Epidermal melanocyte (primary cell): ENCODE measurements around the gene EVC.
"Not testable (repeated sequence)": the region's sequence is repeated elsewhere in the genome, so short reads cannot be mapped to it uniquely, and the experiment has no call there.

ENCODE experiments used
- DNase-seq: peaks from one replicate; pipeline ENCODE4 v3.0.0; 2011; ENCODE audit warnings: low spot score; ENCODE audit not compliant: insufficient read length

Gene EVC

DNA sequence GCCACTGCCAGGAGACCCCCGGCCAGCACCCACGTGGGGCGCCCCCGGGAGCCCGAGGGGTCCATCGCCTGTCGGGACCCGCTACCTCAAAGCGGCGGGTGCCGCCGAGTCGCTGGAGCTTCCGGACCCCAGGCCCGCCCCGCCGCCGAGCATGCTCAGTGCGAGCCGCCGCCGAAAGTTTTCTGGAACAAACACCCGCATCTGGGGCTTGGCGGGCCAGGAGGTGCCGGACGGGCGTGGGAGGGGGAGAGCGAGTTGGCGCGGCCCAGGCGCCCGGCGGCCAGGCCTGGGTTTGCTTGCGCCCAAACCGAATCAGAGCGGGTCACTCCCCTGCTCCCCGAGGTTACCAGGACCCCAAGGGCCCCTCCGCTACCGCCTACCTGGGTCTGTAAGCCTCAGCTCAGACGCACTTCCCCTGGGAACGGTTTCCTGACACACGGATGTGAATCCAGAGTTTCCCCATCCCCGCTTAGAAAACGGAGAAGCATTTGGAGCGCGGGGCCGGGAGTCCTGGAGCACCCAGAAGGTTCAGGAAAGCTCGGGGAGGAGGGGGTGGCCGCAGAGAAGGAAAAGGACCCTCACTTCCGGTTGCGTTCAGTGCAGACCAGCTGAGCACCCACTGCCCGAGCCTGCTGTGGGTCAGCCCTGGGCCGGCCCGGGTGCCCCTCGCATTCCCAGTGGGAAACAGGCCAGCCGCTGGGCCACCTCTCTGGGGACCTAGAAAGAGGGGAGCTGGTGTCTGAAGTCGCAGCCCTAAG, 2.4 kb upstream of the EVC start, which contains the start of gene EVC2:
Gene EVC2, minus strand, starts transcription at position 111 of the 758 bp plus-strand sequence. Its CDS starts 46 bp downstream, at position 65.
- no peak for DNase-seq

DNA sequence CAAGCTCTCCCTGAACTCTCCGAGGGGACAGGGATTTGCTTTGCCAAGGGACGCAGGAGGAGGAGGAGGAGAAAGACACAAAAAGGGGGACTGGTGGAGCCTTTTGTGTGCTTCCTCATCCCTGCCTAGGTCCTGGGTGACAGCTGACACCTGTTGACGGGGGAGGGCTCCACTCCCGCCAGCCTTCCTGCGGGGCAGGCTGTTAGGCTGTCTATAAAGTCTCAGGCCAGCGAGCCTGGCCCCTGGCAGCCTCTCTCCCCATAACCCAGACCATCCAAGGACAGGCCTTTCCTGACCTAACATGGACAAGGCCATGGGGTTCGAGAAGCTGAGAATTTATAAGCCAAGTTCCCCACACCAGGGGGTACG, 1.8 kb upstream of the EVC start:
- no peak for DNase-seq

DNA sequence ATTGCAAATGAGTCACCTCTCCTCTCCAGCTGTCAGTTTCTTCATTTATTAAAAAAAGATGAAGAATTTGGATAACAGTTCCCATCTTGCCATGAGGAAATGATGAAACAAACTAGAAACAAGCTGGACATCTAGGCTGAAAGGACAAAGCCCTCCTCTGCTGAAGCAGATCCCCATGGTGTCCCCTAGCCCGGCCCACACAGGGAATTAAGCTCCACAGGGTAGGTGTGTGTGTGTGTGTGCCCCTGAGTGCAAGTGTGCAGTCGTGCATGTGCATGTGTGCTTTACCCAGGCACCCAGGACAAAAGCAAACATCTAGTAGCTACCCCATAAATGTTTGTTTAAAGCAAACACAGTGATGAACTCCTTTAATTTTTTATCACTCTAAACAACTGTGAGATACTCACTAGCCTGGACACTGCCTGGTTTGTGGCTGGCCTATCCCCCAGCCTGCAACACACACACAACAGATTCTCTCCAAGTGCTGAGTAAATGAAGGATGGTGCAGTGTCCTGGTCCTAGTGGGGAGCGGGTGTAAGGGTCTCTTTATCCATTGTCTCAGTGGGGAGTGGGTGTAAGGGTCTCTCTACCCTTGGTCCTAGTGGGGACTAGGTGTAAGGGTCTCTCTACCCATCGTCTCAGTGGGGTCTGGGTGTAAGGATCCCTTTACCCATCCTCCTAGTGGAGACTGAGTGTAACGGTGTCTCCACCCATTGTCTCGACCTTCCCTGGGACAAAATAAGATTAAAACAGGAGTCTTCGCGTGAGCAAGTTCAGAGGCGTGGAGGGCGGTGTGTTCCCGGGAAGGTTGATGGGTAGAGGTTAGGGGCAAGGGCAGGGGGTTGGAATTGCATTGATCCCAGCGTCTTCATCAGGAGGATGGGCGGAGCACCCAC, 688 bp upstream of the EVC start:
- DNase-seq = no peak

DNA sequence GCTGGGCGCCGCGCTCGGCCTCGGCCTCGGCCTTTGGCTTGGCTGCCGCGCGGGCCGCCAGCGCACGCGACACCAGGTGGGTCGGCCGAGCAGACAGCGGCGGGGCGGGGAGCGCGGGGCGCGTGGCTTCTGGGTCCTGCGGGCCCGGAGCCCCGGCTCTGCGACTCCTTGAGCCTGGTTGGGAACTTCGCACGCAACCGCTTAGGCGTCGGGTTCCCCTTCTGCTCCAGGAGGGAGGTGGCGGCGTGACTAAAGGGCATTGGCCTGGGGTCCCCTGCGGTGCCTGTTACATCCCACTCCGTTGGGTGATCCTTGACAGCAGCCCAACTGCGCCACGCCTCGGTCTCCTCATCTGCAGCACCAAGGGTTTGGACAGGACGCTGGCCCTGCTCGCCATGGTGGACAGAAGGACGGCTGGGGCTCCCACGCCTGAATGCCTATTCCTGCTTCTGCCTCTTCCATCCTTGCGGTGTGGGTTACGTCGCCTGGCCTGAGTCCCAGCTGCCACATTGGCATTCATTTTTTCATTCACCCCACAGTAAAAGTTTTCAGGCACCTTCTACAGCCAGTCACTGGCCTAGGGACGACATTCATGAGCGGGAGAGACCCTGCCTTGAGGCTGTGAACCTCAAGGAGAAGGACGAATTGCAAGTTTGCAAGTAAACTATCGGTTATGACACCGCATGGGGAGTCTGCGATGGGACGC, 631 bp downstream of the EVC start:
- no peak for DNase-seq

DNA sequence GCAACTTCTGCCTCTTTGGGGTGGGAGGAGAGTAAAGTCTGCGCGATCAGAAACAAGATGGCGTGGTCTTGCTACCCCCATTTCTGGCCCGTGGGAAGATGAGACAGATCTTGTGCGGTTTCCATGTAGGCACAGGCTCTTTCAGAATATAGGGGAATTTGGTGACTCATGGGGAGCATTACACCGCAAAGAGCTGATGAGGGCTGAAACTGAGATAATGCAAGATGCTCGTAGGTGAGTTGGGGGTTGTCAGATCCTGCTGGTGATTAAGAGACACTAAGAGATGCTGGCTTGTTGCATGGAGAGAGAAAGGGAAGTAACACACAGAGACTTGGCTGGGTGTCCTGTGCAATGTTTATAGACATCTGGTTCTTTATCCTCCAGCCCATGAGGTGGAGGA, 1.5 kb downstream of the EVC start:
- no peak for DNase-seq

DNA sequence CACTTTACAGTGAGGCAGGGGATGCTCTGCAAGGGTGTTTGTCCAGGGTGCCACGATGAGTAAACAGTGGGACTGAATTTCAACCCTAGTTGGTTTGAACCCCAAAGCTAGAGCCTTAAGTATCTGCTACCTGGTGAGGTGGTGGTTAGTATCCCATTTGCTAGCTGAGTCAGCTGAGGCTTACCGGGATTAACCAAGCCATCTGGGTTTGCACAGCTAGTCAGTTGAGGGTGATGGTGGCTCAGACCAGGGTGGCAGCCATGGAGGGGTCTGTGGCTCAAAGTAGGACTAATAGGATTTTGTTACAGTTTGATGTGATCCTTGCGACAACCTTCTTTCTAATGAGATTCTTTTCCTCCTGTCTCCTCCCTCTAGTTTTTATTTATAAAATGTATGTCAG, 1.9 kb downstream of the EVC start:
- no peak for DNase-seq

DNA sequence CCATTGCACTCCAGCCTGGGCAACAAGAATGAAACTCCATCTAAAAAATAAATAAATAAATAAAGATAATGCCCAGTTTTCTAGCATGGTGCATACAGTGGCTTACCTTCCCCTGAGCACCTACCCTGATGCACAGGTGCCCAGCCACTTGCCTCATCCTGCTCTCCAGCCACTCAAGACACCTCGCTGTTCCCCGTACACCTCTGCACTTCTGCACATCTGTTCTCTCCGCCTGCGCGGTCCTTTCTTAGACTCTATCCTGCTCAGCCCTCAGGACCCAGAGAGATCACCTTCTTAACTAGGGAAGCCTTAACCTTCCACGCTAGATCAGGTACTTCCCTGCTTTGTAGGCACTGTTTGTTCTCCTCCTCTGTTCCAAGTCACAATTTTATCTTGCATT, 2.9 kb downstream of the EVC start:
- no peak for DNase-seq

DNA sequence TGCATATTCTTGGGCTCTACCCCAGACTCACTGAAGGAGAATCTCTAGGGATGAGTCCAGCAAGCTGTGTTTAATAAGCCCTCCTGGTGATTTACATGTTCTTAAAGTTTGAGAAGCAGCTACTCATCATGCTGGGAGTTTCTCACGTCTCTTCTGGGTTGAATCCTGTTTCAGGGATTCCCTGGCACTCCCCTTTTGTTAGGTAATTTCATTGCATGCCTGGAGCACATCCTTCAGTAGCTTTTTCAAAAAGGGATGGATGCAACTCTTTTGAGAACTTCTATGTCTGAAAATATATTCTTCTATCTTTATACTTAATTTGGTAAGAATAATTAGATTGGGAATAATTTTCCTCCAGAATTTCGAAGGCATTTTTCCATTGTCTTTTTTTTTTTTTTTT, 4.4 kb downstream of the EVC start:
- DNase-seq = no peak

DNA sequence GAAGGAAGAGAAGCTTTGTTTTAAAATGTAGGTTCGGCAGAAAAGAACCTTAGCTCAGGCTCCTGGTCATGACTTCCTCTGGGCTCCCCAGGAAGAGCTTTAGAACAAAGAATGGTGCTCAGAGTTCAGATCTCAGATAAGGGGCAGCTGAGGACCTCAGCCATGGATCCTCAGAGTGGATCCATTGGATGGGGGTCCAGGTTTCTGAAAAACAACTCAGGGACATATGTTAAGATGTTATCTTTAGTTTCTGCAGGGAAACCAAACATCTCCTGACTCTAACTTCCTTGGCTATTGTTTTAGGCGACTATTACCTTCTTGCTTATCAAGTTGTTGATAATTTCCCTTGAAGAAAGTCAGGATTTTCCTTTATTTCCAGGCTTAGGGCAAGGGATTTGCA, 5.4 kb downstream of the EVC start:
- DNase-seq = no peak

DNA sequence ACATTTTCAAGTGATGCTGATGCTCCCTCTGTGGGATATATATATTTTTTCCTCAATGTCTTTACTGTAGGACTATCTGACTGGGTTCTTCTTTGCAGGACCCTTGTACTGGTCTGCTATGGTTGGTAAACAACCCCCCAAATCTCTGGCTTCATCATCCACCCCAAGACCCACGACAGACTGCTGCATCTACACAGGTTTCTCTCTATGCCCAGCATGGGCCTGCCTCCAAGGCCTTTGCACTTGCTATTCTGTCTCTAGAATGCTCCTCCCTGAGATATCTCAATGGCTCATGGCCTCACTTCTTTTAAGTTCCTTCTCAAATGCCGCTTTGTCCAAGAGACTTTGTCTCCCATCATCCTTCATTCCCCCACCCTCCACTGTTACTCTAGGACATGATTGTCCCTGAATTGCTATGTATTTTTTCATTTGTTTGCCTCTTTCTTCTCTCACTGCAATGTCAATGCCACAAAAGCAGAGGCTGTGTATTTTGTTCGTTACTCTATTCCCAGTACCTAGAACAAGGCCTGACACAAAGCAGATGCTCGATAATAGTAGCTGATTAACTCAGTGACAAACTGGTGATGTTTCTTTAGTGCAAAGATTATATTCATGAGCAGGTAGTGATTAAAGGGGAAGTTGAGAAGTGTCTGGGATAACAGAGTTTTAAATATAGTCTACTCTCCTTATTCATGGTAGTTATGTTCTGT, 6.6 kb downstream of the EVC start:
- DNase-seq = no peak

DNA sequence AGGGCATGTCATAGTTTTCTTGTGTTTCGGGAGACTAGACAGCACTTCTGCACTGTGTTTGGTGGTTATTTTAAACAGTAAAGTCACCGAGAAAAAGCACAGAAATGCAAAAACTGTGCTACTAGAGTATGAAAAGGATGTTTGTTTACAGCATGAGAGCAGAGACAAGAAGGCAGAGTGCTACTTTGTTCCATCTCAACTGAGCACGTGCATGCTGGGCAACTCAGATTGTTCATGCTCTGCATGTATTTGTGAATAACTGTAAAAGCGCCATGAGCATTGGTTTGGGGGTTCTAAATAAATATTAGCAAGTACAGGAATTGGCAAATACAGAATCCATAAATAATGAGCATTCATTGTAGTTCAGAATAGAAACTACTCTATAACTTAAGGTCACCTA, 7.4 kb downstream of the EVC start:
- DNase-seq = no peak

DNA sequence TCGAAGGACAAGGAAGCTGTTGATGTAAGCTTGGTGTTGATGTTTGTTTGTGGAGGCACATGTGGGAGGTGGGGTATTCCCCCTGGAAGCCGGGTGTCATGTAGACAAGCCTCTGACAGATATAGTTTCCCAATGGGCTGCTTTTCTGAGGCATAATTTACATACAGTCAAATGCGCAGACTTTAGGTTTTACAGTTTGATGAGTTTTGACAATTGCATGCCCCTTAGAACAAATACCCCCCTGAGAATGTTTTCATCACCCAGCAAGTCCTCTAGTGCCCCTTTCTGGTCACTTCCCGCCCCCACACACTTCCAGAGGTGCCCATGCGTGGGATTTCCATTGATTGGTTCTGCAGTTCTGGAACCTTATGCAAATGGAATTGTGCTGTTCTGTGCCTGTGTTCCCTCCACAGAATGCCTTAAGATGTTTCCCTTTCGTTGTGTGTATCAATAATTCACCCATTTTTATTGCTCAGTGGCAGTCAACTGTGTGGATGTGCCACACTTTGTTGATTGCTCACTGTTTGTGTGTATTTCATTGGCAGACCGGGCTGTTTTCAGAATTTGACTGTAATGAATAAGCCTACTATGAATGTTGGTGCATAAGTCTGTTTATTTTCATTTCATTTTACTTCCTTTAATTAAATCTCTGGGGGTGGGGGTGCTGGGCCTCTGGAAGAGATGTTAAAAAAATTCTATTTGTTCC, 8.5 kb downstream of the EVC start:
- DNase-seq = no peak

DNA sequence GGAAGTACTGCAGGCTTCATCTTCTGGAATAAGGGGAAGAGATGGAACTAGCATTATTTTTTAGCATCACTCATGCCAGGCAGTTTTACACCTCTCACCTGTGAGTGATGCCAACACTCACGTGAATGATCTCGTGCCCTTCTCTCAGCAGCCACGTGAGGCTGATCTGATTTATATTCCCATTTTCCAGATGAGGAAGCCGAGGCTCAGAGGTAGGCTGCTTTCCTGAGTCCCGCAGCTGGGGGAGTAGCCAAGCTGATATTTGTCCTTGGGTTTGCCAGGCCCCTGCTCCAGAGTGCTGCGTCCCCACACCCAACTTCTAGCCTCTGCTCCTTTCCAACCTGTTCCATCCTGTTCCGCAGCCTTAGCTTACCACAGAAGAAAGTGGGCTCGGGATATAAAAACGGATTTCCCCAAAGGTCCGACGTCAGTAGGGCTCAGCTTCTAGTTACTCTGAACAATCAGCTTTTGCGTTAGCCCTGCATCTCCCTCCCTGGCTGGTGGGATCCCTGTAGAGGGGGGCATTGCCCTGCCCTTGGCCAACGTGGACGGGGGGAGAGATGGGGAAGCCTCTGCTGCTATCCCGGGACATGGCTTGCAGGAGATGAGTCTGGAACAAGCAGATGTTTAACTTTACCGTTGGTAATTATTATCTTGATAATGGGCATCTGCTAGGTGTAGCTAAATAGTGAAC, 9.3 kb downstream of the EVC start:
- no peak for DNase-seq

DNA sequence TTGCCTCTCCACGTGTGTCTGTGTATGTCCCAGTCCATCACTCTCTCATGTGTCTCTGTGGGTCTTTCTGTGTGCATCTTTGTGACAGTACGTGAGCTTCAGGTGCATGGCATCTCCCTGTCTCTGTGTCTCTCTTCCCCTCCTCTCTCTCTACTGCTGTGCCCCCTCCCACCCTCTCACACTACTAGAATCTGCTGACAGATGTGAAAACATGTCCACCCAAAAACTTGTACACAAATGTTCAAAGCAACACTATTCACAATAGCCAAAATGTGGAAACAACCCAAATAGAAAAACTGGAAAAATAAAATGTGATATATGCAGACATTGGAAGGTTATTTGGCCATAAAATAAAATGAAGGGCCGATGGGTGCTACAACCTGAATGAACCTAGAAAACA, 10.0 kb downstream of the EVC start:
- DNase-seq = no peak

DNA sequence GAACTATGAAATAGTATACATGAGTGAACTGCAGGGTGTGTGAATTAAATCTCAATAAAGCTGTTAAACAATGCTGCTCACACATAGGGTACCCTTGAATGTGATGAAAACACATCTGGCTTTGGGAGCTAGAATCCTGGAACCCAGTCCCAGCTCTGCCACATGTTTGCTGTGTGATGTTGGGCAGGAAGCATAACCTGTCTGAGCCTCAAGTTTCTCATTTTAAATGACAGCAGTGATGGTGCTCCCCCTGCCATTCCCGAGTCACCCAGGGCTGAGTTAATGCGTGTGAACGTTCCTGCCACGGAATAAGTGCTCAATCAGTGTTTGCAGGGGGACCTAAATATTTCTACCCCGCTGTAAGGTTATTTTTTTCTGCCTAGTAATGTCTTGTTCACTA, 10.9 kb downstream of the EVC start:
- no peak for DNase-seq

DNA sequence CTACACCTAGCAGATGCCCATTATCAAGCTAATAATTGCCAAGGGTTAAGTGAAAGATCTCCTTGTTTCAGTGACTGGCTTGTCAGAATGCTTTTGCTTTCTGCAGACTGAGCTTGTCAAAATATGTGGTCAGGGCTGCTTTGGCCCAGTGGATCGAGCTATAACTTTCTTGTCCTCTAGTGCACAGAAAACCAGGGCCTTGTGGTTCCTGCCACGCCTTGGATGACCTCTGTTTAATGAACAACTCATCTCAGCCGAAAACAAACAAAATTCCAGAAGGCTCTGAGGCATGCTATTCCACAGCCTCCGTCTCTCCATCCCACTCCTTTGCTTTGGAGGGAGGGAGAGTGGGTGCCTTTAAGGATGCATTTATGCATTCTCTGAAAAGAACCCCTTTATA, 11.3 kb downstream of the EVC start:
- DNase-seq = no peak

DNA sequence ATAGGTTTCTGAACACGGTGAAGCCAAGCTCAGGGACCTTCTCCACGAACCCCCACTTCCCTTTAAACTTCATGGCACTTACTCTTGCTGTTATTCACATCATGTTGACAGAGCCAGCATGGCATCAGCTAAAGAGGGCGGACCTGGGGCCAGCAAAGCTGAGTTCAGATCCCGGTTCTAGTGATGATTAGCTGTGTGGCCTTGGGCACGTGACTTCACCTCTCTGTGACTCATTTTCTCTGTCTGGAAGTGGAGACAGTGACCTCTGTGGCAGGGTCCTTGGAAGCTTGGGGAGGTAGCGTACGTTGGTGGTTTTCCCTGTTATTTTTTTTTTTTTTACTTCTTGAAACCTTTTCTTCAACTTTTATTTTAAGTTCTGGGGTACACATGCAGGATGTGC, 13.4 kb downstream of the EVC start:
- no peak for DNase-seq

DNA sequence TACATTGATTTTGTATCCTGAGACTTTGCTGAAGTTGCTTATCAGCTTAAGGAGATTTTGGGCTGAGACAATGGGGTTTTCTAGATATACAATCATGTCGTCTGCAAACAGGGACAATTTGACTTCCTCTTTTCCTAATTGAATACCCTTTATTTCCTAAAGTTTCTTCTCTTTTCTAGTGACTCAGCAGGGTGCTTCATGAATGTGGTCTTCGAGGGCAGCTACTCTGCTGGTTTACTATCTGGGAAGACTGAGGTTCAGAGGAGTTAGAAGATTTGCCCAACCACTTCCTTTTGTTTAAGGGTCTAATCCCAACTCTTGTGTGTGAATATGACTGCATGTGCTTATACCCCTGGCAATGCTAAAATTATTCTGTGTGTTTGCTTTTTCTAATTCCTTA, 17.4 kb downstream of the EVC start:
- not testable (repeated sequence) for DNase-seq

DNA sequence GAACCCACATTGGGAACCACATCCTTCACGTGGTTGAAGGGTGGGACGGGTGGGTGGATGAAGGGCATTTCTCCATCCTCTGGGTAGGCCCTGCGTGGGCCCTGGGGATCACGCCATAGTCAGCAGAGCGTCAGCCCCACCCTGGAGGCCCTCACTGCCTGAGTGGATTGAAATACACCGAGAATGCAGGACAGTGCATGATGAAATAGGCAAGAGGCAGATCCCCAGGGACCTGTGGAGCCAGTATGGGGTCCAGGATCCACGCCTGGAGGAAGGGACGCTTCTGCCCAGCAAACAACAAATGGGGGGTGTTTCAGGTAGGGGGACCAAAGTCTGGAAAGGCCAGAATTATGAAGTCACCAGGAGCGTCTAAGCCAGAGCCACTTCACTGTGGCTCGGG, 19.4 kb downstream of the EVC start:
- DNase-seq = no peak
